ENCODE data around the gene SETD5.
A peak's percentile ranks its signal among the peaks of the same experiment; 100 is the strongest.

Gene SETD5

GRCh38 chr3:9406856-9407626 is 9.6 kb downstream of the SETD5 start:
- intact Hi-C loops (cut with DNase I) = no loop called here

GRCh38 chr3:9408061-9408460 is 10.6 kb downstream of the SETD5 start:
- intact Hi-C loops (cut with DNase I) = no loop called here

More at GRCh38 chr3:9406856-9407626, 9.6 kb downstream of the SETD5 start:
- no peak for DNase-seq

GRCh38 chr3:9408546-9408945 is 11.1 kb downstream of the SETD5 start:
- intact Hi-C loops (cut with DNase I) = no loop called here
- no peak for DNase-seq

More at GRCh38 chr3:9408061-9408460, 10.6 kb downstream of the SETD5 start:
- DNase-seq = no peak

- no peak for DNase-seq
- intact Hi-C loops (cut with DNase I) = no loop called here
Measured at GRCh38 chr3:9409981-9410854, 12.8 kb downstream of the SETD5 start.

- no peak for DNase-seq
- intact Hi-C loops (cut with DNase I) = no loop called here
Measured at GRCh38 chr3:9411302-9411701, 13.9 kb downstream of the SETD5 start.

- no peak for DNase-seq
Measured at GRCh38 chr3:9412293-9412692, 14.9 kb downstream of the SETD5 start.

GRCh38 chr3:9414826-9415225 is 17.4 kb downstream of the SETD5 start:
- intact Hi-C loops (cut with DNase I) = no loop called here
- DNase-seq = no peak

More at GRCh38 chr3:9412293-9412692, 14.9 kb downstream of the SETD5 start:
- intact Hi-C loops (cut with DNase I) = no loop called here

GRCh38 chr3:9415485-9416138 is 18.2 kb downstream of the SETD5 start:
- no peak for DNase-seq
- intact Hi-C loops (cut with DNase I) = no loop called here

GRCh38 chr3:9416139-9416780 is 18.8 kb downstream of the SETD5 start:
- intact Hi-C loops (cut with DNase I) = no loop called here
- no peak for DNase-seq

GRCh38 chr3:9420850-9421549 is 23.6 kb downstream of the SETD5 start:
- no peak for DNase-seq
- intact Hi-C loops (cut with DNase I) = no loop called here

- peak in 41 of 42 donors; percentile 53 to 95 (median 85) for DNase-seq
- intact Hi-C loops (cut with DNase I) = loop anchor here (2.0 kb wide), 1 partner anchor 26 kb away; the partner anchor contains the start of gene SETD5
Measured at GRCh38 chr3:9422712-9423424, 25.5 kb downstream of the SETD5 start.

GRCh38 chr3:9428411-9428810 is 31.0 kb downstream of the SETD5 start:
- intact Hi-C loops (cut with DNase I) = no loop called here
- DNase-seq = no peak

- DNase-seq = no peak
- intact Hi-C loops (cut with DNase I) = no loop called here
Measured at GRCh38 chr3:9430733-9431132, 33.3 kb downstream of the SETD5 start.

- intact Hi-C loops (cut with DNase I) = no loop called here
- DNase-seq = no peak
Measured at GRCh38 chr3:9433627-9434521, 36.5 kb downstream of the SETD5 start.

GRCh38 chr3:9435316-9435715 is 37.9 kb downstream of the SETD5 start:
- intact Hi-C loops (cut with DNase I) = no loop called here
- DNase-seq = no peak

- no peak for DNase-seq
- intact Hi-C loops (cut with DNase I) = no loop called here
Measured at GRCh38 chr3:9439331-9439730, 41.9 kb downstream of the SETD5 start.

All from head of caudate nucleus (tissue), 42 donors.